SK-N-SH treated with all-trans-retinoic acid at 6 μM for 48 hours (cell line): ENCODE results near the gene PARP14.

ENCODE experiments used
- ARNTL ChIP-seq: fragments of 450-650 bp; formaldehyde crosslinking; IDR thresholded peaks from 2 replicates; pipeline ENCODE4 v1.5.0; 2020; ENCODE audit warnings: low read depth, mild to moderate bottlenecking, moderate library complexity, borderline replicate concordance
- CREB5 ChIP-seq: fragments of 250-450 bp; sonication (Bioruptor Pico); IDR thresholded peaks from 2 replicates; pipeline ENCODE4 v1.5.1; 2020; ENCODE audit warnings: low read depth, mild to moderate bottlenecking, moderate library complexity
- CSRNP3 ChIP-seq: fragments of 250-450 bp; sonication (Bioruptor Pico); IDR thresholded peaks from 2 replicates; pipeline ENCODE4 v1.5.1; 2021; ENCODE audit warnings: mild to moderate bottlenecking, moderate library complexity
- ISL1 ChIP-seq: fragments of 250-450 bp; sonication (Bioruptor Pico); IDR thresholded peaks from 2 replicates; pipeline ENCODE4 v2.1.2; 2022; ENCODE audit warnings: mild to moderate bottlenecking, moderate library complexity
- POU6F1 ChIP-seq: fragments of 250-450 bp; sonication (Bioruptor Pico); IDR thresholded peaks from 2 replicates; pipeline ENCODE4 v1.8.0; 2021; ENCODE audit warnings: low read depth, mild to moderate bottlenecking, moderate library complexity, borderline replicate concordance
- ZFP3 ChIP-seq: fragments of 250-450 bp; sonication (Bioruptor Pico); IDR thresholded peaks from 2 replicates; pipeline ENCODE4 v1.5.0; 2020; ENCODE audit warnings: mild to moderate bottlenecking, moderate library complexity
- ZNF70 ChIP-seq: fragments of 450-650 bp; formaldehyde crosslinking; IDR thresholded peaks from 2 replicates; pipeline ENCODE4 v1.5.0; 2020; ENCODE audit warnings: mild to moderate bottlenecking, moderate library complexity

GRCh38 chr3:122700193-122700592 lies 19.6 kb downstream of the PARP14 start:
- TF ChIP-seq ZFP3 (CRISPR knock-in tag) = no peak
- TF ChIP-seq CSRNP3 (CRISPR knock-in tag) = no peak
- TF ChIP-seq CREB5 = no peak
- no peak for TF ChIP-seq ISL1
- TF ChIP-seq ARNTL (CRISPR knock-in tag) = no peak
- TF ChIP-seq POU6F1 (CRISPR knock-in tag) = no peak
- TF ChIP-seq ZNF70 (CRISPR knock-in tag) = no peak
